ENCODE data around the gene ACAP2.
A peak's percentile ranks its signal among the peaks of the same experiment; 100 is the strongest.

ACAP2 gene

DNA sequence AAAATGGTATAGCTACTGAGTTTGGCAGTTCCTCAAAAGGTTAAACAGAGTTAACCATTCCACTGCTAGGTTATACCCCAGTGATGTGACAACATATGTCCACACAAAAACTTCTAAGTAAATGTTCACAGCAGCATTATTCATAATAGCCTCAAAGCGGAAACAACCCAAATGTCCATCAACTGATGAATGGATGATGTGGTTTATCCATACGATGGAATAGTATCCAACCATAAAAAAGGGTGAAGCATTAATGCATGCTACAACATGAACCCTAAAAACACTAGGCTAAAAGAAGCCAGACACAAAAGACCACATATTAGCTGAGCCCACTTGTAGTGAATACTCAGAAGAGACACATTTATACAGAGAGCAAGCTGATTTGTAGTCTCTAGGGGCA, 180.9 kb downstream of the ACAP2 start:
- DNase-seq, result no peak
- H3K4me3 ChIP-seq (ENCODE audit: low read length), result no peak overlapping the region
- H3K4me1 ChIP-seq (ENCODE audit: control insufficient read depth, low read depth, low read length), result peaks cover 8% of the 10 kb centered on the region
- H3K56ac ChIP-seq (ENCODE audit: low read length), result no peak overlapping the region
- H3K27me3 ChIP-seq (ENCODE audit: insufficient read depth, low read length, poor library complexity), result no peaks in the 10 kb centered on the region
- no peak overlapping the region for H3K9ac ChIP-seq (ENCODE audit: low read length)
- no peak overlapping the region for H2BK15ac ChIP-seq (replicated peaks; ENCODE audit: low read depth)
- no peak overlapping the region for H4K8ac ChIP-seq (ENCODE audit: low read depth, low read length)
- H3K23ac ChIP-seq (ENCODE audit: low read length), result no peak overlapping the region
- H3K36me3 ChIP-seq (ENCODE audit: control insufficient read depth, insufficient read depth, low read length), result no peaks in the 10 kb centered on the region
- no peak overlapping the region for H3K4ac ChIP-seq (ENCODE audit: low read depth, low read length)
- no CpG with 5 or more reads among the region's 2 CpGs for WGBS (ENCODE audit: extremely low coverage, insufficient coverage, low lambda C conversion rate)
- no peak overlapping the region for H3K27ac ChIP-seq (ENCODE audit: low read depth, low read length)
- H3K79me2 ChIP-seq (ENCODE audit: control insufficient read depth, insufficient read depth, low read length), result peaks cover 41% of the 10 kb centered on the region
- H2AK5ac ChIP-seq (ENCODE audit: low read length), result no peak overlapping the region
- H4K5ac ChIP-seq (ENCODE audit: low read length), result no peak overlapping the region
- H3K18ac ChIP-seq (ENCODE audit: low read length), result no peak overlapping the region
- H3K4me2 ChIP-seq (ENCODE audit: low read length), result no peak overlapping the region
- H2BK5ac ChIP-seq (ENCODE audit: low read length), result no peak overlapping the region
- peaks cover 29% of the 10 kb centered on the region for H3K79me1 ChIP-seq (ENCODE audit: low read length)
- no peak overlapping the region for H2BK120ac ChIP-seq (ENCODE audit: low read depth, low read length)

DNA sequence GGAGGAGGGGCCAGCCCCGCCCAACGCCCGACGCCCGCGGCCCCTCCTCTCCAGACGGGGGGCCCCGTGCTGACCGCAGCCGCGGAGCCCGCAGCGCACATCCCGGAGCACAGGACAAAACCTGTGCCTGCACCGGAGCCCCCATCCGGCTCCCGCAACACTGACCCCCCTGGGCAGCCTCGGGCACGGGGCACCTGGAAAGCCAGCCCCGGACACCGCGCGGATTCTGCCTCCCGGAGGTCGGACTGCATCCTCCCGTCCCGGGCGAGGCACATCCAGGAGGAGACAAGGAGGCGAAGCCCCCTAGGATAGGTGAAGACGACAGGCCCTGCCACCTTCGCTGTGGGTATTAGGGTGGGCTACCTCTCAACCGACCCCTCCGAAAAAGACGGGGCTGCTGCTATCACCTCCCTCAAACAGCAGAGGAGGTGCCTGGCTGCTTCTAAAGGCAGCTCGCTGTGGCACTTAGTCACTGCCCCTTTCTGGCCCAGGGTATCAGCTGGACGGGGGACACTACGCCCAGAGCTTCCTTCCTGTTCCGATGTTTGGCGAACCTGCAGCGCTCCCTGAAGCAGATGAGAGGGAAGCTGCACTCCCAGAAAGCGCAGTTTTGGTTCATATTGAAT, 182.4 kb downstream of the ACAP2 start:
- Histone ChIP-seq H2BK5ac (ENCODE audit: low read length) (no peak overlapping the region), H3K56ac (ENCODE audit: low read length) (peak overlapping the region; percentile 85), H3K4me2 (ENCODE audit: low read length) (peak overlapping the region; percentile 98), H3K79me2 (ENCODE audit: control insufficient read depth, insufficient read depth, low read length) (peaks cover 43% of the 10 kb centered on the region), H2AK5ac (ENCODE audit: low read length) (no peak overlapping the region), H3K9ac (ENCODE audit: low read length) (peak overlapping the region; percentile 56), H3K36me3 (ENCODE audit: control insufficient read depth, insufficient read depth, low read length) (no peaks in the 10 kb centered on the region), H3K4ac (ENCODE audit: low read depth, low read length) (no peak overlapping the region), H4K8ac (ENCODE audit: low read depth, low read length) (no peak overlapping the region), H3K27me3 (ENCODE audit: insufficient read depth, low read length, poor library complexity) (no peaks in the 10 kb centered on the region), H2BK120ac (ENCODE audit: low read depth, low read length) (no peak overlapping the region), H2BK15ac (replicated peaks; ENCODE audit: low read depth) (no peak overlapping the region), H3K23ac (ENCODE audit: low read length) (no peak overlapping the region), H3K27ac (ENCODE audit: low read depth, low read length) (no peak overlapping the region), H3K18ac (ENCODE audit: low read length) (no peak overlapping the region), H3K4me1 (ENCODE audit: control insufficient read depth, low read depth, low read length) (peaks cover 8% of the 10 kb centered on the region), H4K5ac (ENCODE audit: low read length) (no peak overlapping the region), H3K79me1 (ENCODE audit: low read length) (peaks cover 34% of the 10 kb centered on the region), H3K4me3 (ENCODE audit: low read length) (peak overlapping the region; percentile 19)
- peak; percentile 82 for DNase-seq
- no CpG with 5 or more reads among the region's 41 CpGs for WGBS (ENCODE audit: extremely low coverage, insufficient coverage, low lambda C conversion rate)

DNA sequence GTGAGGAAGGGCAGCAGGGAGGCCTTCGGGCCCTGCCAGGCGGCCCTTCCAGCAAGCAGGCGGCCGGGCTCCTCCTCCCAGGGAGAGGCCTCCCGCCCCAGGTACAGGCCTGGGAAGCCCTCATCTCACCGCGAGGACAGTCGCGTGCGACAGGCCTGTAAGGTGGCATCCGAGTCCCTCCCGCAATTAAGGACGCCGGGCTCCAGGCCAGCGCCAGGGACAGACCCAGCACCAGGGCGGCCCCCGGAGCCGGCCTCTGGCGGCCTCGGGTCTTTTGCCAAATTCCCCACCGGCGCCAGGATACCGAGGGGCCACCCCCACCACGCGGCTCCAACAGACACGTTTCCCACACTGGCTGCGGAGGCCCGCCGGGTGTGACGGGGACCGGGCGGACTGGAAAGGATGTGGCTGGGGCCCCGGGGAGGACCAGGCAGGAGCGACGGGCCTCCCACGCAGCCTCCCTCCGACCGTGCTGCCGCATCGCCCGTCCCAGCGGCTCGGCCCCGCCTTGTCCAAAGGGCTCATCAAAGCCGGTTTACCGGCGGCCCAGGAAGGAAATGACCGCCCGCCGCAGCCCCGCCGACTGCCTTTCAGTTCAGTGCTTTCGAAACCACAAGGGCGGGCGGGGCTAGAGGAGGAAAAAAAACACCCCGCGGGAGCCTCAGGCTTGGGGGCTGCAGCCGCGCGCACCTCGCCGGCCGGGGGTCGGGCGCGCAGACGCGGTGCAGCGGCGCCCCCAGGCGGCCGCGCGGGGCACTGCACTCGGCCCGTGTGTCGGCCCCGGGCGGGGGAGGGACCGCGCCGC, 183.1 kb downstream of the ACAP2 start:
- H3K27ac ChIP-seq (ENCODE audit: low read depth, low read length), result peak overlapping the region; percentile 68
- H2BK120ac ChIP-seq (ENCODE audit: low read depth, low read length), result peak overlapping the region; percentile 52
- peak overlapping the region; percentile 61 for H3K4me2 ChIP-seq (ENCODE audit: low read length)
- peak; percentile 93 for DNase-seq
- H3K4me1 ChIP-seq (ENCODE audit: control insufficient read depth, low read depth, low read length), result peaks cover 8% of the 10 kb centered on the region
- H3K56ac ChIP-seq (ENCODE audit: low read length), result peak overlapping the region; percentile 92
- peak overlapping the region; percentile 85 for H3K9ac ChIP-seq (ENCODE audit: low read length)
- H2AK5ac ChIP-seq (ENCODE audit: low read length), result peak overlapping the region; percentile 100
- no peak overlapping the region for H4K8ac ChIP-seq (ENCODE audit: low read depth, low read length)
- H3K79me2 ChIP-seq (ENCODE audit: control insufficient read depth, insufficient read depth, low read length), result peaks cover 45% of the 10 kb centered on the region
- H3K4me3 ChIP-seq (ENCODE audit: low read length), result peak overlapping the region; percentile 42
- peak overlapping the region; percentile 82 for H3K4ac ChIP-seq (ENCODE audit: low read depth, low read length)
- H3K79me1 ChIP-seq (ENCODE audit: low read length), result peaks cover 33% of the 10 kb centered on the region
- peak overlapping the region; percentile 81 for H3K18ac ChIP-seq (ENCODE audit: low read length)
- H4K5ac ChIP-seq (ENCODE audit: low read length), result no peak overlapping the region
- no peak overlapping the region for H2BK15ac ChIP-seq (replicated peaks; ENCODE audit: low read depth)
- no peak overlapping the region for H3K23ac ChIP-seq (ENCODE audit: low read length)
- WGBS (ENCODE audit: extremely low coverage, insufficient coverage, low lambda C conversion rate), result no CpG with 5 or more reads among the region's 82 CpGs
- H2BK5ac ChIP-seq (ENCODE audit: low read length), result peak overlapping the region; percentile 63
- no peaks in the 10 kb centered on the region for H3K36me3 ChIP-seq (ENCODE audit: control insufficient read depth, insufficient read depth, low read length)
- no peaks in the 10 kb centered on the region for H3K27me3 ChIP-seq (ENCODE audit: insufficient read depth, low read length, poor library complexity)

DNA sequence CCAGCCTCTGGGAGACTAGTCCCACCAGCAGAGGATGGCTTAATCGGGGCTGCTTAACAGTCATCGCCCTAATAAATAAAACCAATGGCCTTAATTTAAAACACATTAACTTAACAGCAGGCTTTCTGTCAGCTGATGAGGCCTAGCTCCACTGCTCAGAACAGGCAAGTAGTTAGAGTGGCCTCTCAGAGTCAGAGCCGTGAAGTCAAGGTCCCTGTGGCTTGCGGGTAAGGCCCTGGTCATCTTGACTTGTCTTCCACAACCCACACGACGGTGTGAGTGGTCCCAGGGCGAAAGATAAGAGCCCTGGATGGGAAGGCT, 183.7 kb downstream of the ACAP2 start:
- Histone ChIP-seq H4K5ac (ENCODE audit: low read length) (no peak overlapping the region), H2BK5ac (ENCODE audit: low read length) (no peak overlapping the region), H3K23ac (ENCODE audit: low read length) (no peak overlapping the region), H2AK5ac (ENCODE audit: low read length) (peak overlapping the region; percentile 100), H2BK120ac (ENCODE audit: low read depth, low read length) (peak overlapping the region; percentile 52), H3K79me2 (ENCODE audit: control insufficient read depth, insufficient read depth, low read length) (peaks cover 45% of the 10 kb centered on the region), H3K4ac (ENCODE audit: low read depth, low read length) (peak overlapping the region; percentile 82), H3K9ac (ENCODE audit: low read length) (peak overlapping the region; percentile 85), H3K27ac (ENCODE audit: low read depth, low read length) (peak overlapping the region; percentile 68), H3K27me3 (ENCODE audit: insufficient read depth, low read length, poor library complexity) (no peaks in the 10 kb centered on the region), H2BK15ac (replicated peaks; ENCODE audit: low read depth) (no peak overlapping the region), H3K4me1 (ENCODE audit: control insufficient read depth, low read depth, low read length) (peaks cover 8% of the 10 kb centered on the region), H4K8ac (ENCODE audit: low read depth, low read length) (no peak overlapping the region), H3K56ac (ENCODE audit: low read length) (peak overlapping the region; percentile 92), H3K4me3 (ENCODE audit: low read length) (no peak overlapping the region), H3K18ac (ENCODE audit: low read length) (peak overlapping the region; percentile 81), H3K36me3 (ENCODE audit: control insufficient read depth, insufficient read depth, low read length) (no peaks in the 10 kb centered on the region), H3K4me2 (ENCODE audit: low read length) (peak overlapping the region; percentile 61), H3K79me1 (ENCODE audit: low read length) (peaks cover 32% of the 10 kb centered on the region)
- WGBS (ENCODE audit: extremely low coverage, insufficient coverage, low lambda C conversion rate), result no CpG with 5 or more reads among the region's 7 CpGs
- no peak for DNase-seq

DNA sequence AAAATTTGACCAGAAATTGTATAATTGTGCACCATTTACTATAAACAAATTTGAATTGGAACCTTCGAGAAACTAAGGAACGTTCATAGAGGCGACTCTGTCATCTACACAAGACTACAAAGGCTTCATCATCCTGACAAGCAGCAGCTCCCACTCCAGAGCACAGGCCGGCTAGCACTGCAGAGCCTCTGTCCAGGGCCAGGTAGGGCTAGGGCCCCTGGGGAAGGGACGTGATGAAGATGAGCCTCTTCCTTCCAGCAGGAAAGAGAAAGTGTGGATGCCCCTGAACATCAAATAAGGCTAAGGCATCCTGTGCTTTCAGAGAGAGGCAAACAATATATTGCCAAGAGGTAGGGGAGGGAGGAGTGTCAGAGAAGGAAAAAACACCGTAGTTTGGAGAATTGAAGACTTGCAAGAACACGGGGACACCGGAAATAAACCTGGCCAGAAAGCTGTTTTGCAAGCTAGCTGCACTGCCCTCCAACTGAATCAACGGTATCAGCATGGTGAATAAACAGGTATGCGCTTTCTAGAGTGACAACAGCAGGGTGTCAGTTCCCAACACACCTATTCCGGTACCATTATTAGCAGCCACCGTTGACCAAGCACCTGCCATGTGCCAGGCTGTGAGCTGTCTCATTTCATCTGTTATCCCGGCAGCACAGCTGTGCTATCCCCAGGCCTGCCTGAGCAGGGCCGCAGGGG, 184.2 kb downstream of the ACAP2 start:
- Histone ChIP-seq H3K56ac (ENCODE audit: low read length) (no peak overlapping the region), H3K23ac (ENCODE audit: low read length) (no peak overlapping the region), H2BK5ac (ENCODE audit: low read length) (no peak overlapping the region), H3K4me3 (ENCODE audit: low read length) (no peak overlapping the region), H3K18ac (ENCODE audit: low read length) (no peak overlapping the region), H3K79me1 (ENCODE audit: low read length) (peaks cover 32% of the 10 kb centered on the region), H2AK5ac (ENCODE audit: low read length) (no peak overlapping the region), H2BK120ac (ENCODE audit: low read depth, low read length) (no peak overlapping the region), H3K79me2 (ENCODE audit: control insufficient read depth, insufficient read depth, low read length) (peaks cover 47% of the 10 kb centered on the region), H3K4ac (ENCODE audit: low read depth, low read length) (no peak overlapping the region), H3K36me3 (ENCODE audit: control insufficient read depth, insufficient read depth, low read length) (no peaks in the 10 kb centered on the region), H4K8ac (ENCODE audit: low read depth, low read length) (no peak overlapping the region), H3K27ac (ENCODE audit: low read depth, low read length) (no peak overlapping the region), H3K9ac (ENCODE audit: low read length) (peak overlapping the region; percentile 85), H3K4me1 (ENCODE audit: control insufficient read depth, low read depth, low read length) (peaks cover 8% of the 10 kb centered on the region), H3K27me3 (ENCODE audit: insufficient read depth, low read length, poor library complexity) (no peaks in the 10 kb centered on the region), H2BK15ac (replicated peaks; ENCODE audit: low read depth) (no peak overlapping the region), H3K4me2 (ENCODE audit: low read length) (no peak overlapping the region), H4K5ac (ENCODE audit: low read length) (no peak overlapping the region)
- DNase-seq, result no peak
- no CpG with 5 or more reads among the region's 14 CpGs for WGBS (ENCODE audit: extremely low coverage, insufficient coverage, low lambda C conversion rate)
